GM12864 (cell line): ENCODE data around the gene RAD51C.

Experiments used
- DNase-seq: peaks from one replicate; pipeline ENCODE4 v3.0.0-alpha.2; 2011; ENCODE audit warnings: low read depth
- H3K4me3 ChIP-seq: 2 replicates; pipeline ENCODE4 v1.5.1; 2011; ENCODE audit warnings: mild to moderate bottlenecking, low read depth, low read length, control low read depth
- TF ChIP-seq, protein P1 (sequence below): IDR thresholded peaks from 2 replicates; pipeline ENCODE4 v1.5.1; 2011; ENCODE audit warnings: low read depth, mild to moderate bottlenecking, moderate library complexity, low read length, control low read depth, inconsistent platforms; ENCODE audit errors: missing control alignments

Gene RAD51C

DNA sequence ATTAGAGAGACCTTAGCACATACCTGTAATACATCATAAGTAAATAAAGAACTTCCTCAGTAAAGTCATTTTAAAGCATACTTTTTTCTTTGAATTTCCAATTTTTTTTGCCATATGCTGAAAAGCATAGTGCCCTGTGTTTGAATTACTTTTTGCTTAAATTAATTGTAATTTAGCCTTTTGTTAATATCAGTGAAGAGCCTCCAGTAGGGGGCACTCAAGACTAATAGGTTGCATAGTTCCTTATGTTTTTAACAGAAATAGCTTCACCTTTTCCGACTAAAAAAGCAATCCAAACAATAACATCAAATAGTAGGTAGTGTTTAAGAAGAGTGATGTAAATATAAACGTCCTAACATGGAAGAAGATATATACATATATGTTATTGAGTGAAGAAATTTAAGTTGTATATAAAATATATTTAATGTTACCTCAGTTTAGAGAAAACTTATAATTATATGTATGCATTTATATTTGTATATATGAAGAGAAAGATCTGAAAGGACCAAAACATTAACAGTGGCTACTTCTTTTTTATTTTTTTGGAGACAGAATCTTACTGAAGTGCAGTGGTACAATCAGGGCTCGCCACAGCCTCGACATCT lies 18.6 kb downstream of the RAD51C start:
- DNase-seq, result peak; percentile 34
- H3K4me3 ChIP-seq, result no peak overlapping the region
- TF ChIP-seq, protein P1, sequence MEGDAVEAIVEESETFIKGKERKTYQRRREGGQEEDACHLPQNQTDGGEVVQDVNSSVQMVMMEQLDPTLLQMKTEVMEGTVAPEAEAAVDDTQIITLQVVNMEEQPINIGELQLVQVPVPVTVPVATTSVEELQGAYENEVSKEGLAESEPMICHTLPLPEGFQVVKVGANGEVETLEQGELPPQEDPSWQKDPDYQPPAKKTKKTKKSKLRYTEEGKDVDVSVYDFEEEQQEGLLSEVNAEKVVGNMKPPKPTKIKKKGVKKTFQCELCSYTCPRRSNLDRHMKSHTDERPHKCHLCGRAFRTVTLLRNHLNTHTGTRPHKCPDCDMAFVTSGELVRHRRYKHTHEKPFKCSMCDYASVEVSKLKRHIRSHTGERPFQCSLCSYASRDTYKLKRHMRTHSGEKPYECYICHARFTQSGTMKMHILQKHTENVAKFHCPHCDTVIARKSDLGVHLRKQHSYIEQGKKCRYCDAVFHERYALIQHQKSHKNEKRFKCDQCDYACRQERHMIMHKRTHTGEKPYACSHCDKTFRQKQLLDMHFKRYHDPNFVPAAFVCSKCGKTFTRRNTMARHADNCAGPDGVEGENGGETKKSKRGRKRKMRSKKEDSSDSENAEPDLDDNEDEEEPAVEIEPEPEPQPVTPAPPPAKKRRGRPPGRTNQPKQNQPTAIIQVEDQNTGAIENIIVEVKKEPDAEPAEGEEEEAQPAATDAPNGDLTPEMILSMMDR, result peak; percentile 56

DNA sequence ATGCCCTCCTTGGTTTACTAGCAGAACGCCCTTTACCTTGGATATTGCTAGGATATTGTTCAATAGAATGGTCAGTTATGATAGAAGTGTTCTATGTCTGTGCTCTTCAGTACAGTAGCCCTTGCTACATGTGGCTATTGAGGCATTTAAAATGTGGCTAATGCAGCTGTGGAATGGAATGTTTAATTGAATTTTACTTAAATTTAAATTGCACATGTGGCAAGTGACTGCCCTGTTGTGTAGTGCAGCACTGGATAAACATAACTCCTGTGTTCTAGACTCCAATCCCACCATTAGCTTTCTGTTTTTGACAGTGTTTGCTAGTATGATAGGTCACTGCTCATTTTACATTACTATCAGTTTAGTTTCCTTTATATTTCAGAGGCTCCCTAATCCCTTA lies 29.9 kb downstream of the RAD51C start:
- H3K4me3 ChIP-seq, result no peak overlapping the region
- no peak for DNase-seq
- TF ChIP-seq, protein P1, result no peak

DNA sequence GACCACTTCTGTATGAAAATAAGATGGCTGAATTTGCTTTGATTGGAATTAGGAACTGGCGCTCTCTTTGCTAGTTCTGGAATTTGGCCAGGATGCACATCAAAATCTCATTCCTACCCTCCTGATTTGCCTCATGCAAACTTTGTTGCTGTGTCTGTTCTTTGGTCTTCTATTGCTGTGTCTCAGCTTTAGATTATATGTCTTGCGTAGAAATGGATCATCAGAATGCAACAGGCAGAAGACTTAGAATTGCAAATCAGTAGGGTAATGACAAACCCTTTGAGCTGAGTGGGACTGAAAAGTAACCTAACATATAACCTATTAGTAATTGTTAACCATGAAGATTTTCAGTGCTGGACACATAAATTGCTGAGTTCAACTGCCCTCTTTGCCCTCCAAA lies 30.3 kb downstream of the RAD51C start:
- no peak overlapping the region for H3K4me3 ChIP-seq
- DNase-seq, result no peak
- TF ChIP-seq, protein P1, result no peak

DNA sequence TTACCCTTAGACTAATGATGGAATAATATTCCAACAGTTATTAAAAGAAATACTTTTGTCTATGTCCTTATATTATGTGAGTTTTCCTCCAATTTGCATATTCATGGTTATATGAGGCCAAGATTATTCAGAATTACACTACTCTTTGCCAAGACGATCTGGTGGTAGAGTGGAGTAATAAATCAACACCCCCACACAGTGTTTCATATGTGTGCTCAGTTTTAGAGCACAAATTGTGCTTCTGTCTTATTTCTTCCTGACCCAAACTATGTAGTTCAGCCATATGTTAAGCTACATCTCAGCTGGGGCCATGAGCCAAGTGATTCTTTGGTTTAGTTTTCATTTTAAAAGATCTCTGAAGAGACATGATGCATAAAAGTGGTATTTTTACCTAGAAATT lies 36.4 kb downstream of the RAD51C start:
- no peak overlapping the region for H3K4me3 ChIP-seq
- DNase-seq, result no peak
- TF ChIP-seq, protein P1, result no peak

DNA sequence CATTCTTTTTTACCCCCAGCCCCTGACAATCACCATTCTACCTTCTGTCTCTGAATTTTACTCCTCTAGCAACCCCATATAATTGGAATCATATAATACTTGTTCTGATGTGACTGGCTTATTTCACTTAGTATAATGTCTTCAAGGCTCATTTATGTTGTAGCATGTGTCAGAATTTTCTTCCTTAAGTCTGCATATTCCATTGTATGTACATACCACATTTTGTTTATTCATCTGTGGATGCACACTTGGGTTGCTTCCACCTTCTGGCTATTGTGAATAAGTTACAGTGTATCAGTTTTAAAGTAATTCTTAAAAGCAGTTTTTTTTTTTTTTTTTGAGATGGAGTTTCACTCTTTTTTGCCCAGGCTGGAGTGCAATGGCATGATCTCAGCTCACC lies 38.5 kb downstream of the RAD51C start:
- no peak overlapping the region for H3K4me3 ChIP-seq
- DNase-seq, result no peak
- TF ChIP-seq, protein P1, result no peak

DNA sequence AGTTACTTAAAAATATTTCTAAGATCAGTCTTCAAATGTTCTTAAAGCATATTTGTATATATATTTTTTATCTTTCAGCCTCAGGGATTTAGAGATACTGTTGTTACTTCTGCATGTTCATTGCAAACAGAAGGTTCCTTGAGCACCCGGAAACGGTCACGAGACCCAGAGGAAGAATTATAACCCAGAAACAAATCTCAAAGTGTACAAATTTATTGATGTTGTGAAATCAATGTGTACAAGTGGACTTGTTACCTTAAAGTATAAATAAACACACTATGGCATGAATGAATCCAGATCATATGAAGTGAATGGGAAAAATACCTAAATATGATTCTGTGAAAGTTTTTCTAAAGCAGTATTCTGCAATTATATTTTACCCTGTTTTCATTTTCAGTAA lies 41.6 kb downstream of the RAD51C start:
- no peak for DNase-seq
- TF ChIP-seq, protein P1, result no peak

DNA sequence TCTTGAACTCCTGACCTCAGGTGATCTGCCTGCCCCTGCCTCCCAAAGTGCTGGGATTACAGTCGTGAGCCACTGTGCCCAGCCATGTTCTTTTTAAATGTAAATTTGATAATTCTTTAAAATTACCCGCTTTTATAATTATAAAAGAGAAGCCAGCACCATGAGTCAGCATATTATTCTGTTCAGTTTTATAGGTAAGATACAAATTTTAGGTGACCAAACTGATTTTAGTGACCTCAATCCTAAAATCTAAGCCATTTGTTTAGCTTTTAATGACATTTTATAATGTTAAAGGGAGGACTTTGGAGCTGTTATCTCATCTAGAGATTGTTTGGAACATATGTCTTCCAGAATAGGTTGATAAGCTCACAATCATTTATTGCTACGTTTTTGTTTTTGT lies 42.4 kb downstream of the RAD51C start:
- no peak for DNase-seq
- TF ChIP-seq, protein P1, result no peak
- no peak overlapping the region for H3K4me3 ChIP-seq

More for the DNA sequence above, 41.6 kb downstream of the RAD51C start:
- H3K4me3 ChIP-seq, result no peak overlapping the region
